DND-41 (cell line): Measurements from ENCODE around the gene STARD3.
"Not testable (repeated sequence)": the region's sequence is repeated elsewhere in the genome, so short reads cannot be mapped to it uniquely, and the experiment has no call there.

Experiments
- ATAC-seq: fragments of 200-7000 bp; cut with Tn5 transposase; 3 replicates; pipeline ENCODE4 v1.9.1; 2021; ENCODE audit warnings: low read depth; ENCODE audit not compliant: insufficient read depth
- DNase-seq: peaks from one replicate; pipeline ENCODE4 v3.0.0-alpha.2; 2020
- H2AFZ ChIP-seq: 2 replicates; pipeline ENCODE4 v1.6.0; 2012; ENCODE audit warnings: low read depth, low read length
- H3K27ac ChIP-seq: 2 replicates; pipeline ENCODE4 v1.5.1; 2012; ENCODE audit warnings: low read length, inconsistent platforms
- H3K27me3 ChIP-seq: fragments of 200-600 bp; sonication (generic); 2 replicates; pipeline ENCODE4 v1.6.0; 2012; ENCODE audit warnings: low read length, mild to moderate bottlenecking, inconsistent platforms; ENCODE audit not compliant: insufficient read depth, poor library complexity
- H3K36me3 ChIP-seq: 2 replicates; pipeline ENCODE4 v1.5.1; 2012; ENCODE audit warnings: low read length, inconsistent platforms; ENCODE audit not compliant: insufficient read depth
- H3K4me1 ChIP-seq: 2 replicates; pipeline ENCODE4 v1.5.1; 2012; ENCODE audit warnings: mild to moderate bottlenecking, low read length; ENCODE audit not compliant: insufficient read depth
- H3K4me2 ChIP-seq: 2 replicates; pipeline ENCODE4 v1.6.0; 2012; ENCODE audit warnings: mild to moderate bottlenecking, moderate library complexity, low read length, inconsistent platforms; ENCODE audit not compliant: insufficient read depth
- H3K4me3 ChIP-seq, 2 experiments: fragments of 200-600 bp in 1 of 2; shearing (Covaris generic) in 1 of 2; 2 replicates each; pipeline ENCODE4 v1.5.1; 2012 to 2016; ENCODE audit warnings: inconsistent platforms in 2 of 2, low read length in 2 of 2, mild to moderate bottlenecking in 2 of 2, low read depth in 1 of 2, moderate library complexity in 1 of 2
- H3K79me2 ChIP-seq: 2 replicates; pipeline ENCODE4 v1.6.0; 2012; ENCODE audit warnings: low read length, inconsistent platforms; ENCODE audit not compliant: insufficient read depth
- H3K9ac ChIP-seq: 2 replicates; pipeline ENCODE4 v1.6.0; 2012; ENCODE audit warnings: low read depth, mild to moderate bottlenecking, inconsistent platforms, low read length, moderate library complexity
- H3K9me3 ChIP-seq: 2 replicates; pipeline ENCODE4 v1.5.1; 2012; ENCODE audit warnings: low read length, moderate library complexity, mild to moderate bottlenecking, inconsistent platforms; ENCODE audit not compliant: insufficient read depth, severe bottlenecking
- H4K20me1 ChIP-seq: 2 replicates; pipeline ENCODE4 v1.6.0; 2012; ENCODE audit warnings: low read length; ENCODE audit not compliant: insufficient read depth
- CTCF ChIP-seq: IDR thresholded peaks from 2 replicates; pipeline ENCODE4 v1.5.1; 2012; ENCODE audit warnings: borderline replicate concordance, low read length, moderate library complexity, mild to moderate bottlenecking; ENCODE audit not compliant: poor library complexity, severe bottlenecking; ENCODE audit errors: extremely low read depth
- EZH2 ChIP-seq: IDR thresholded peaks from 3 replicates; pipeline ENCODE4 v1.6.1; 2012; ENCODE audit warnings: borderline replicate concordance, low read depth, mild to moderate bottlenecking, moderate library complexity, low read length, inconsistent platforms; ENCODE audit not compliant: severe bottlenecking

STARD3 gene

DNA sequence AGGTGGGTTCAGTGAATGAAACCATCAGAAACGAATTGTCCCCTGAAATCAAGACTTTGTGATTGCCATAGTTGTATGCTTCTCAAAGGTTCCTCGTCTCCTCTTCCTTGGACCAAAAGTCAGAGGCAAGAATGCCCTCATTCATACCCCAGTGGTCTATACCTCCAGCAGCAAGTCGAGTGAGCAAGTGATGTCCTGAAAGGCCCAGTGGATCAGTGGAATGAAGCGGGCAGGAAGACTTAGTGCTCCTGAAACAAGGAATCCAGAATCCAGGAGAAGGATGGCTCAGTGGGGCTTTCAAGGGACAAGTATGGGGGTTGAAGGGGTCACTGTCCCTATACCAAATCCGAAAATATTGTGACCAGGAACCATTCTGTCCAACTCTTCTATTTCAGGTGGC, 57.6 kb downstream of the STARD3 start:
- H3K4me2 ChIP-seq, result no peak overlapping the region
- no peak overlapping the region for H3K4me3 ChIP-seq
- no peaks in the 10 kb centered on the region for H4K20me1 ChIP-seq
- H3K9me3 ChIP-seq, result no peaks in the 10 kb centered on the region
- H3K4me1 ChIP-seq, result no peaks in the 10 kb centered on the region
- H3K27ac ChIP-seq, result no peak overlapping the region
- DNase-seq (no peak), ATAC-seq (no peak)
- TF ChIP-seq CTCF, result no peak
- TF ChIP-seq EZH2, result no peak
- H3K36me3 ChIP-seq, result no peaks in the 10 kb centered on the region
- H3K27me3 ChIP-seq, result no peaks in the 10 kb centered on the region
- no peak overlapping the region for H2AFZ ChIP-seq
- H3K9ac ChIP-seq, result no peak overlapping the region
- H3K79me2 ChIP-seq, result no peaks in the 10 kb centered on the region

DNA sequence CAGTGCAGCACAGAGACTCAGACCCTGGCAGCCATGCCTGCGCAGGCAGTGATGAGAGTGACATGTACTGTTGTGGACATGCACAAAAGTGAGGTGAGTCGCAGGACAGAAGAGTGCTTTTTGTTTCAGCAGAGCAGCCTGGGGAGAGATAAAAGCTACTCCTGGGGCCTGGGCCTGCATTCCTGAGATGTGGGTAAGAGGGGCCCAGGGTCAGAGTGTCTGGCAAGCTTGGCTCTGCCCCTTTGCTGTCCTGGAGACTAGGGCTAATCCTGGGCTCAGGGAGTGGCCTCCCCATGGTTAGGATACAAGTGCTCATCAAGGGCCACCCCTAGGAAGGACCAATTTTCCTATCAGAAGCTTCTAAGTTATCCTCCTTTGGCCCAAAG, 58.1 kb downstream of the STARD3 start:
- DNase-seq (no peak), ATAC-seq (no peak)
- Histone ChIP-seq H3K27ac (no peak overlapping the region), H4K20me1 (no peaks in the 10 kb centered on the region), H3K4me1 (no peaks in the 10 kb centered on the region), H3K4me2 (no peak overlapping the region), H3K27me3 (no peaks in the 10 kb centered on the region), H3K9ac (no peak overlapping the region), H3K4me3 (no peak overlapping the region), H3K9me3 (no peaks in the 10 kb centered on the region), H2AFZ (no peak overlapping the region), H3K36me3 (no peaks in the 10 kb centered on the region), H3K79me2 (no peaks in the 10 kb centered on the region)
- no peak for TF ChIP-seq CTCF
- no peak for TF ChIP-seq EZH2

DNA sequence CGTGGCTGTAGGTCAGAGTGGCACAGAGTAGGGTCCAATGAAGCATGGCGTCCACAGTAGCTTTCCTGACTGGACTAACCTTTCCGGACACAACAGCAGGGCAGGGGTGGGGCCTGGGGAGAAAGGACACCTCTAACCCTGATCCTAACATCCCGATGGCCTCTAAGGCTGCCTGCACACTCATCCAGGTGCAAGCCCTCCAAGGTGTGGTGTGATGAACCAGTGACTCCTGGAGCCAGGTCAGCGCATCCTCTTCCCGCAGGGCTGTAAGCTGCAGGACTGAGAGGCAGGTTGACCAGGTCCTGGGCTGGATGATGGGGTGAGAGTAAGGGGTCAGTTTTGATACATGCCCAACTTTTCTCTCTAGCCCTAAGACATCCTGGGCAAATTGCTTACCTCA, 59.8 kb downstream of the STARD3 start:
- no peak overlapping the region for H3K27ac ChIP-seq
- H3K79me2 ChIP-seq, result no peaks in the 10 kb centered on the region
- no peaks in the 10 kb centered on the region for H3K27me3 ChIP-seq
- DNase-seq (no peak), ATAC-seq (no peak)
- H3K36me3 ChIP-seq, result no peaks in the 10 kb centered on the region
- no peak for TF ChIP-seq EZH2
- TF ChIP-seq CTCF, result no peak
- no peak overlapping the region for H3K4me2 ChIP-seq
- no peaks in the 10 kb centered on the region for H3K4me1 ChIP-seq
- H2AFZ ChIP-seq, result no peak overlapping the region
- H3K9ac ChIP-seq, result no peak overlapping the region
- H4K20me1 ChIP-seq, result no peaks in the 10 kb centered on the region
- no peak overlapping the region for H3K4me3 ChIP-seq
- H3K9me3 ChIP-seq, result no peaks in the 10 kb centered on the region

- H3K4me3 ChIP-seq, result no peak overlapping the region
- no peak for TF ChIP-seq EZH2
- TF ChIP-seq CTCF, result no peak
- ATAC-seq (no peak), DNase-seq (no peak)
- no peaks in the 10 kb centered on the region for H3K27me3 ChIP-seq
- H3K79me2 ChIP-seq, result no peaks in the 10 kb centered on the region
- no peak overlapping the region for H3K4me2 ChIP-seq
- no peak overlapping the region for H3K27ac ChIP-seq
- no peak overlapping the region for H2AFZ ChIP-seq
- no peak overlapping the region for H3K9ac ChIP-seq
- H4K20me1 ChIP-seq, result no peaks in the 10 kb centered on the region
- H3K36me3 ChIP-seq, result no peaks in the 10 kb centered on the region
- H3K4me1 ChIP-seq, result no peaks in the 10 kb centered on the region
- H3K9me3 ChIP-seq, result no peaks in the 10 kb centered on the region
These were observed 61.0 kb downstream of the STARD3 start for GRCh38 chr17:39697961-39698360.

GRCh38 chr17:39699157-39699817, 62.3 kb downstream of the STARD3 start:
- H3K27ac ChIP-seq, H4K20me1 ChIP-seq, ATAC-seq, H3K27me3 ChIP-seq, H3K36me3 ChIP-seq, DNase-seq, H3K9me3 ChIP-seq, H3K4me3 ChIP-seq, H3K79me2 ChIP-seq, H3K4me2 ChIP-seq, H2AFZ ChIP-seq, H3K4me1 ChIP-seq, H3K9ac ChIP-seq: not testable (repeated sequence)
